NT2/D1 (cell line): ENCODE measurements around the gene SYCP2L.

Source experiments
- DNase-seq: peaks from one replicate; pipeline ENCODE4 v3.0.0-alpha.2; 2011; ENCODE audit warnings: low read depth, low spot score
- H3K27me3 ChIP-seq: 2 replicates; pipeline ENCODE4 v1.6.0; 2011; ENCODE audit warnings: mild to moderate bottlenecking; ENCODE audit not compliant: insufficient read length, insufficient read depth
- H3K36me3 ChIP-seq: 2 replicates; pipeline ENCODE4 v1.6.1; 2011; ENCODE audit warnings: mild to moderate bottlenecking, low read length, mixed read lengths; ENCODE audit not compliant: insufficient read depth, insufficient read length
- H3K4me1 ChIP-seq: 2 replicates; pipeline ENCODE4 v1.5.1; 2011; ENCODE audit not compliant: insufficient read depth, insufficient read length
- H3K4me3 ChIP-seq: 2 replicates; pipeline ENCODE4 v1.5.1; 2011; ENCODE audit warnings: low read depth; ENCODE audit not compliant: insufficient read length
- H3K9ac ChIP-seq: 2 replicates; pipeline ENCODE4 v1.6.0; 2011; ENCODE audit warnings: low read depth; ENCODE audit not compliant: insufficient read length
- H3K9me3 ChIP-seq: 2 replicates; pipeline ENCODE4 v1.5.1; 2011; ENCODE audit warnings: mild to moderate bottlenecking, low read length; ENCODE audit not compliant: insufficient read depth
- SUZ12 ChIP-seq: IDR thresholded peaks from 2 replicates; pipeline ENCODE4 v1.6.1; 2011; ENCODE audit not compliant: insufficient read length, insufficient read depth; ENCODE audit errors: extremely low read depth
- YY1 ChIP-seq: IDR thresholded peaks from 2 replicates; pipeline ENCODE4 v1.6.1; 2011; ENCODE audit not compliant: insufficient read length, insufficient read depth
- ZNF274 ChIP-seq: IDR thresholded peaks from 2 replicates; pipeline ENCODE4 v1.6.1; 2011; ENCODE audit warnings: mild to moderate bottlenecking, low read depth, low read length

SYCP2L gene

GRCh38 chr6:11018225-11018624 is 131.4 kb downstream of the SYCP2L start:
- no peak for TF ChIP-seq YY1
- TF ChIP-seq ZNF274: no peak
- TF ChIP-seq SUZ12: no peak
- DNase-seq: no peak
- Histone ChIP-seq H3K9me3 (no peaks in the 10 kb centered on the region), H3K36me3 (no peaks in the 10 kb centered on the region), H3K27me3 (no peaks in the 10 kb centered on the region), H3K4me3 (no peak overlapping the region), H3K9ac (no peak overlapping the region), H3K4me1 (no peaks in the 10 kb centered on the region)

GRCh38 chr6:11021003-11021402 is 134.2 kb downstream of the SYCP2L start:
- Histone ChIP-seq H3K9me3 (no peaks in the 10 kb centered on the region), H3K4me3 (no peak overlapping the region), H3K4me1 (no peaks in the 10 kb centered on the region), H3K27me3 (no peaks in the 10 kb centered on the region), H3K36me3 (no peaks in the 10 kb centered on the region), H3K9ac (no peak overlapping the region)
- TF ChIP-seq ZNF274 (no peak), YY1 (no peak), SUZ12 (no peak)
- DNase-seq: no peak

- H3K4me1 ChIP-seq: no peaks in the 10 kb centered on the region
- no peak overlapping the region for H3K9ac ChIP-seq
- DNase-seq: no peak
- no peaks in the 10 kb centered on the region for H3K9me3 ChIP-seq
- no peak for TF ChIP-seq YY1
- no peak for TF ChIP-seq SUZ12
- TF ChIP-seq ZNF274: no peak
- H3K36me3 ChIP-seq: no peaks in the 10 kb centered on the region
- H3K4me3 ChIP-seq: no peak overlapping the region
- H3K27me3 ChIP-seq: no peaks in the 10 kb centered on the region
Measured at GRCh38 chr6:11021714-11022113, 134.9 kb downstream of the SYCP2L start.

DNA sequence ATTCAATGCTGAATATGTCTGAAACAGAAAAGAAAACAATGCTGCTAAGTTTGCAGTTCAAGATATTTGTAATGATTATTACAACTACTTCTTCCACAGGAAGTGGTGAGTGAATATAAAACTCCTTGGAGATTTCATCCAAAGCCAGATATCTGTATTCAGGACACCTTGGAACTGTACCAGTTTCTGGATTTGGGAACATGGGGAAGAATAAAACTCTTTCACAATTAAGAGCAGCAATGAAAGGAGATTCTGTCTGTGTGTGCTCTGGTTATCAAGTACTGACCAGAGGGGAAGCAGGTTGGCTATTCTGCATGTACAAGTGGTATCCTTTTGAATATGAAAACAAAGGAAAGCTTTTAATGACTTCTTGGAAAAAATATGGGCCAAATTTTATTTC is 136.2 kb downstream of the SYCP2L start:
- Histone ChIP-seq H3K4me3 (no peak overlapping the region), H3K9ac (no peak overlapping the region), H3K27me3 (no peaks in the 10 kb centered on the region), H3K9me3 (no peaks in the 10 kb centered on the region), H3K36me3 (no peaks in the 10 kb centered on the region), H3K4me1 (no peaks in the 10 kb centered on the region)
- DNase-seq: no peak
- TF ChIP-seq YY1: no peak
- no peak for TF ChIP-seq SUZ12
- TF ChIP-seq ZNF274: no peak
